B cell (primary cell): ENCODE results near the gene NLRC5. TPM values are rescaled to one million over a fixed set of nuclear protein-coding genes. Genes with fewer than 3 reads are reported as not detected.
A peak's percentile ranks its signal among the peaks of the same experiment; 100 is the strongest.

ENCODE experiments used
- ATAC-seq: fragments of 200-7000 bp; cut with Tn5 transposase; one replicate; pipeline ENCODE4 v1.10.0; 2021; ENCODE audit warnings: low read depth, mild to moderate bottlenecking, moderate number of reproducible peaks, moderate library complexity
- CTCF ChIA-PET: fragments of 350-600 bp; sonication (Branson Sonifier 250); formaldehyde crosslinking; loops from one replicate; lab custom pipeline; 2021; ENCODE audit warnings: antibody characterized with exemption, inconsistent platforms; lab: Charles Lee
- POLR2A ChIA-PET: fragments of 350-600 bp; sonication (Branson Sonifier 250); formaldehyde crosslinking; loops from one replicate; lab custom pipeline; 2021; ENCODE audit warnings: antibody characterized with exemption; lab: Charles Lee
- DNase-seq: peaks from one replicate; pipeline ENCODE4 v3.0.0; 2013
- H2AFZ ChIP-seq: 2 replicates; pipeline ENCODE4 v1.6.1; 2012; ENCODE audit warnings: mild to moderate bottlenecking, low read depth, low read length; ENCODE audit not compliant: insufficient read depth, poor library complexity, severe bottlenecking
- H3K27ac ChIP-seq, 2 donors: 1 replicate in 1 of 2; 2 replicates in 1 of 2; pipeline ENCODE4 v1.5.1; 2012 to 2013; ENCODE audit warnings: low read length in 2 of 2, mild to moderate bottlenecking in 2 of 2, moderate library complexity in 1 of 2
- H3K27me3 ChIP-seq, 4 experiments: fragments of 200-600 bp in 1 of 4; sonication (generic) in 1 of 4; replicated peaks in 1 of 4; 1 replicate in 2 of 4; 2 replicates in 2 of 4; pipeline versions ENCODE4 v1.6.1 to v1.7.0; 2013 to 2016; ENCODE audit warnings: low read length in 3 of 4, mild to moderate bottlenecking in 2 of 4, mixed read lengths in 1 of 4, moderate library complexity in 1 of 4; ENCODE audit not compliant: insufficient read depth in 4 of 4, control insufficient read depth in 3 of 4; ENCODE audit errors: control extremely low read depth in 1 of 4
- H3K36me3 ChIP-seq, 2 experiments: replicated peaks in 1 of 2; 1 replicate in 1 of 2; 2 replicates in 1 of 2; pipeline versions ENCODE4 v1.6.1 to v1.7.1; 2013; ENCODE audit warnings: low read length in 1 of 2; ENCODE audit not compliant: insufficient read depth in 2 of 2, control insufficient read depth in 1 of 2; ENCODE audit errors: control extremely low read depth in 1 of 2, extremely low read depth in 1 of 2
- H3K4me1 ChIP-seq, 2 donors: fragments of 200-600 bp in 1 of 2; sonication (generic) in 1 of 2; 1 replicate in 1 of 2; 2 replicates in 1 of 2; pipeline versions ENCODE4 v1.5.1 to v1.6.1; 2013 to 2017; ENCODE audit warnings: low read length in 2 of 2; ENCODE audit not compliant: control insufficient read depth in 2 of 2, insufficient read depth in 2 of 2
- H3K4me2 ChIP-seq: replicated peaks from 2 replicates; pipeline ENCODE3; 2012; ENCODE audit warnings: mild to moderate bottlenecking, low read depth, low read length; ENCODE audit not compliant: poor library complexity, severe bottlenecking
- H3K4me3 ChIP-seq, 5 experiments: fragments of 200-600 bp in 1 of 5; sonication (generic) in 1 of 5; 1 replicate in 3 of 5; 2 replicates in 2 of 5; pipeline versions ENCODE4 v1.5.1 to v1.7.0; 2011 to 2016; ENCODE audit warnings: low read length in 4 of 5, mild to moderate bottlenecking in 4 of 5, low read depth in 2 of 5, control low read depth in 1 of 5, moderate library complexity in 1 of 5; ENCODE audit not compliant: insufficient read depth in 1 of 5; ENCODE audit errors: control extremely low read depth in 1 of 5, extremely low read depth in 1 of 5
- H3K79me2 ChIP-seq: fragments of 200-600 bp; sonication (generic); one replicate; pipeline ENCODE4 v1.6.0; 2016; ENCODE audit warnings: low read length; ENCODE audit not compliant: control insufficient read depth, insufficient read depth
- H3K9ac ChIP-seq: fragments of 200-600 bp; sonication (generic); 2 replicates; pipeline ENCODE4 v1.6.1; 2017; ENCODE audit warnings: mild to moderate bottlenecking, low read length, moderate library complexity
- H3K9me3 ChIP-seq, 3 donors: one replicate each; pipeline versions ENCODE4 v1.6.1 to v1.7.1; 2013; ENCODE audit warnings: low read length in 2 of 3; ENCODE audit not compliant: control insufficient read depth in 2 of 3, insufficient read depth in 1 of 3; ENCODE audit errors: control extremely low read depth in 1 of 3
- H4K20me1 ChIP-seq: 2 replicates; pipeline ENCODE4 v1.6.0; 2012; ENCODE audit warnings: mild to moderate bottlenecking, low read length; ENCODE audit not compliant: insufficient read depth, control insufficient read depth, poor library complexity, severe bottlenecking
- H3K27ac Mint-ChIP-seq: one replicate; pipeline ENCODE4 v1.8.0; 2021; ENCODE audit warnings: mixed read lengths
- H3K27me3 Mint-ChIP-seq: one replicate; pipeline ENCODE4 v1.8.0; 2021; ENCODE audit warnings: mixed read lengths
- H3K4me1 Mint-ChIP-seq: one replicate; pipeline ENCODE4 v1.8.0; 2021; ENCODE audit warnings: mixed read lengths
- H3K4me3 Mint-ChIP-seq: one replicate; pipeline ENCODE4 v1.8.0; 2021; ENCODE audit warnings: mixed read lengths
- H3K9me3 Mint-ChIP-seq: one replicate; pipeline ENCODE4 v1.8.0; 2022; ENCODE audit warnings: mixed read lengths; ENCODE audit not compliant: insufficient read depth
- EZH2 ChIP-seq: IDR thresholded peaks from 2 replicates; pipeline ENCODE4 v1.6.1; 2012; ENCODE audit warnings: borderline replicate concordance, low read depth, mild to moderate bottlenecking, moderate library complexity, low read length; ENCODE audit not compliant: insufficient read depth, poor library complexity, severe bottlenecking
- WGBS: methylation state at CpG from one replicate; pipeline ENCODE4 v1.1.5; 2013; ENCODE audit warnings: missing lambda C conversion rate; ENCODE audit not compliant: insufficient coverage; 5-methylcytosine and 5-hydroxymethylcytosine counted together
- intact Hi-C: fragments of 100-400 bp; cut with micrococcal nuclease; formaldehyde crosslinking; loops from one replicate; pipeline ENCODE4 v1.10.0; 2022
- polyA plus RNA-seq: library from polyadenylated mRNA; depleted of rRNA; stranded (reverse); fragments of >200 nt; gene quantifications from 2 replicates; pipeline ENCODE4 v1.2.3, GENCODE V29; 2012
- total RNA-seq, 2 donors: library from RNA; stranded (reverse); fragments of 120-200 nt in 1 of 2; gene quantifications; 1 replicate in 1 of 2; 2 replicates in 1 of 2; pipeline versions ENCODE4 v1.2.3 to v1.2.4, GENCODE V29; 2013 to 2022
- TF ChIP-seq, protein P1 (sequence below): fragments of 200-600 bp; IDR thresholded peaks from one replicate; pipeline ENCODE4 v1.8.0; 2022; ENCODE audit warnings: antibody characterized with exemption, mild to moderate bottlenecking

Gene NLRC5
- total and polyA plus RNA-seq, 2 donors (not counting 1 experiment from before 2014, with no cell fraction given): 349 to 510 TPM

GRCh38 chr16:56969769-56970168, 19.6 kb upstream of the NLRC5 start:
- no peak overlapping the region for H3K4me3 Mint-ChIP-seq
- H3K36me3 ChIP-seq: no peaks in the 10 kb centered on the region
- no peak overlapping the region for H3K4me2 ChIP-seq
- CTCF ChIA-PET: interaction anchor here (0.8 to 7.0 kb wide), 13 partner anchors 9 to 176 kb away, joined by 3 to 65 read pairs (median 4); partner anchors contain the start of gene NLRC5
- H3K27me3 Mint-ChIP-seq: no peaks in the 10 kb centered on the region
- H3K9me3 ChIP-seq: no peaks in the 10 kb centered on the region
- peaks cover 1% of the 10 kb centered on the region for H3K79me2 ChIP-seq
- H4K20me1 ChIP-seq: no peaks in the 10 kb centered on the region
- no peak overlapping the region for H3K9ac ChIP-seq
- H3K27me3 ChIP-seq: no peaks in the 10 kb centered on the region
- POLR2A ChIA-PET: interaction anchor here (0.5 to 3.5 kb wide), 5 partner anchors 11 to 72 kb away, joined by 3 to 18 read pairs (median 3); no protein-coding TSS in a partner anchor
- H3K4me3 ChIP-seq: no peak overlapping the region
- TF ChIP-seq EZH2: no peak
- TF ChIP-seq, protein P1, sequence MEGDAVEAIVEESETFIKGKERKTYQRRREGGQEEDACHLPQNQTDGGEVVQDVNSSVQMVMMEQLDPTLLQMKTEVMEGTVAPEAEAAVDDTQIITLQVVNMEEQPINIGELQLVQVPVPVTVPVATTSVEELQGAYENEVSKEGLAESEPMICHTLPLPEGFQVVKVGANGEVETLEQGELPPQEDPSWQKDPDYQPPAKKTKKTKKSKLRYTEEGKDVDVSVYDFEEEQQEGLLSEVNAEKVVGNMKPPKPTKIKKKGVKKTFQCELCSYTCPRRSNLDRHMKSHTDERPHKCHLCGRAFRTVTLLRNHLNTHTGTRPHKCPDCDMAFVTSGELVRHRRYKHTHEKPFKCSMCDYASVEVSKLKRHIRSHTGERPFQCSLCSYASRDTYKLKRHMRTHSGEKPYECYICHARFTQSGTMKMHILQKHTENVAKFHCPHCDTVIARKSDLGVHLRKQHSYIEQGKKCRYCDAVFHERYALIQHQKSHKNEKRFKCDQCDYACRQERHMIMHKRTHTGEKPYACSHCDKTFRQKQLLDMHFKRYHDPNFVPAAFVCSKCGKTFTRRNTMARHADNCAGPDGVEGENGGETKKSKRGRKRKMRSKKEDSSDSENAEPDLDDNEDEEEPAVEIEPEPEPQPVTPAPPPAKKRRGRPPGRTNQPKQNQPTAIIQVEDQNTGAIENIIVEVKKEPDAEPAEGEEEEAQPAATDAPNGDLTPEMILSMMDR: no peak
- intact Hi-C loops: loop anchor here (5.0 kb wide), 1 partner anchor 33 kb away; no protein-coding TSS in a partner anchor
- ATAC-seq (no peak), DNase-seq (no peak)
- 100% methylated on average over 7 of the region's 7 CpGs for WGBS
- H3K4me1 Mint-ChIP-seq: peaks cover 60% of the 10 kb centered on the region
- H3K27ac ChIP-seq: no peak overlapping the region
- H2AFZ ChIP-seq: no peak overlapping the region
- H3K4me1 ChIP-seq: peaks cover 57 to 64% of the 10 kb centered on the region in 2 donors
- H3K9me3 Mint-ChIP-seq: no peaks in the 10 kb centered on the region
- peak overlapping the region; percentile 97 for H3K27ac Mint-ChIP-seq
